K562 (cell line): ENCODE results near the gene DIPK1B. TPM values are rescaled to one million over a fixed set of nuclear protein-coding genes. Genes with fewer than 3 reads are reported as not detected.

Experiments used
- BDP1 ChIP-seq: IDR thresholded peaks from 3 replicates; pipeline ENCODE4 v1.6.1; 2011; ENCODE audit not compliant: insufficient read length, insufficient read depth
- IFI16 ChIP-seq: fragments of 250-450 bp; sonication (Bioruptor Pico); IDR thresholded peaks from 2 replicates; pipeline ENCODE4 v2.1.2; 2022; ENCODE audit warnings: mild to moderate bottlenecking, inconsistent platforms
- KLF10 ChIP-seq: fragments of 250-450 bp; sonication (Bioruptor Pico); IDR thresholded peaks from 2 replicates; pipeline ENCODE4 v1.6.1; 2021; ENCODE audit warnings: matching md5 sums
- NR2C2 ChIP-seq, 2 experiments: fragments of 200-800 bp in 1 of 2; sonication (Bioruptor generic) in 1 of 2; sonication (generic) in 1 of 2; formaldehyde crosslinking in 1 of 2; IDR thresholded peaks; 2 replicates each; pipeline versions ENCODE4 v1.6.1 to v1.8.0; 2016 to 2022; ENCODE audit warnings: mild to moderate bottlenecking in 1 of 2, missing compliant biosample characterization in 1 of 2, missing genetic modification characterization in 1 of 2, missing genetic modification reagents in 1 of 2
- PRDM10 ChIP-seq: fragments of 450-650 bp; IDR thresholded peaks from 2 replicates; pipeline ENCODE4 v1.6.1; 2018; ENCODE audit not compliant: partially characterized antibody
- RNF219 ChIP-seq: fragments of 250-450 bp; sonication (Bioruptor Pico); IDR thresholded peaks from 2 replicates; pipeline ENCODE4 v1.5.0; 2022; ENCODE audit warnings: mild to moderate bottlenecking
- SNRNP70 ChIP-seq: fragments of 200-400 bp; formaldehyde crosslinking; optimal IDR thresholded peaks from 2 replicates; pipeline ENCODE3; 2017; ENCODE audit warnings: low read depth, low read length
- TRIM28 ChIP-seq: fragments of 450-650 bp; IDR thresholded peaks from 2 replicates; pipeline ENCODE4 v1.6.1; 2017
- ZNF444 ChIP-seq: fragments of 250-450 bp; sonication (Bioruptor Pico); IDR thresholded peaks from 2 replicates; pipeline ENCODE4 v1.4.0; 2020; ENCODE audit warnings: mild to moderate bottlenecking, moderate library complexity
- ZNF583 ChIP-seq: fragments of 250-450 bp; sonication (Bioruptor Pico); IDR thresholded peaks from 2 replicates; pipeline ENCODE4 v1.4.0; 2020
- ZNF695 ChIP-seq: fragments of 450-650 bp; formaldehyde crosslinking; IDR thresholded peaks from 2 replicates; pipeline ENCODE4 v1.4.0; 2020; ENCODE audit warnings: mild to moderate bottlenecking, moderate library complexity
- polyA plus RNA-seq, 8 experiments: library from polyadenylated mRNA; depleted of rRNA in 4 of 8; stranded (reverse) in 5 of 8; unstranded in 3 of 8; fragments of >200 nt; fragmentation: Nextera tagmentation in 2 of 8; fragmentation: Illumina TruSeq in 1 of 8; extraction: Ambion mirVana in 2 of 8; extraction: Trizol in 1 of 8; gene quantifications; 2 replicates each; pipeline versions ENCODE4 v1.2.1 to v1.2.3, GENCODE V29; 2011 to 2014; ENCODE audit warnings: inconsistent platforms in 1 of 8, missing spikeins in 1 of 8
- total RNA-seq, 7 experiments: library from RNA; depleted of rRNA in 6 of 7; stranded (reverse); fragments of >200 nt in 6 of 7; fragmentation: Illumina TruSeq in 2 of 7; extraction: Trizol in 2 of 7; gene quantifications; 2 replicates each; pipeline versions ENCODE4 v1.2.1 to v1.2.3, GENCODE V29; 2011 to 2021; ENCODE audit warnings: low replicate concordance in 1 of 7
- TF ChIP-seq, protein P1 (sequence below): sonication (generic); formaldehyde crosslinking; IDR thresholded peaks from 2 replicates; pipeline ENCODE4 v1.8.1; 2023; ENCODE audit warnings: mild to moderate bottlenecking, missing genetic modification reagents

The DIPK1B gene
- total and polyA plus RNA-seq, 9 of the 15 experiments (the other 6 are each of a cell fraction or from before 2014, with no cell fraction given): 0.08 to 22.3 (median 5.9) TPM

- TF ChIP-seq BDP1 (no peak), TRIM28 (no peak), RNF219 (no peak), IFI16 (CRISPR knock-in tag) (no peak), ZNF583 (CRISPR knock-in tag) (no peak), SNRNP70 (no peak), ZNF444 (CRISPR knock-in tag) (no peak), KLF10 (CRISPR knock-in tag) (no peak), PRDM10 (peak; percentile 75), NR2C2 (CRISPR knock-in tag; IDR thresholded peaks at IDR 0.05) (no peak), NR2C2 (tag; IDR thresholded peaks at IDR 0.05) (peak; percentile 70), ZNF695 (CRISPR knock-in tag) (no peak)
- TF ChIP-seq, protein P1, sequence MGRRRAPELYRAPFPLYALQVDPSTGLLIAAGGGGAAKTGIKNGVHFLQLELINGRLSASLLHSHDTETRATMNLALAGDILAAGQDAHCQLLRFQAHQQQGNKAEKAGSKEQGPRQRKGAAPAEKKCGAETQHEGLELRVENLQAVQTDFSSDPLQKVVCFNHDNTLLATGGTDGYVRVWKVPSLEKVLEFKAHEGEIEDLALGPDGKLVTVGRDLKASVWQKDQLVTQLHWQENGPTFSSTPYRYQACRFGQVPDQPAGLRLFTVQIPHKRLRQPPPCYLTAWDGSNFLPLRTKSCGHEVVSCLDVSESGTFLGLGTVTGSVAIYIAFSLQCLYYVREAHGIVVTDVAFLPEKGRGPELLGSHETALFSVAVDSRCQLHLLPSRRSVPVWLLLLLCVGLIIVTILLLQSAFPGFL (CRISPR knock-in tag): no peak
Observed at GRCh38 chr9:136662656-136663581, 49.5 kb upstream of the DIPK1B start, which contains the start of gene EGFL7 (continued).
